Measurements from ENCODE around the gene FHOD1.

The FHOD1 gene

DNA sequence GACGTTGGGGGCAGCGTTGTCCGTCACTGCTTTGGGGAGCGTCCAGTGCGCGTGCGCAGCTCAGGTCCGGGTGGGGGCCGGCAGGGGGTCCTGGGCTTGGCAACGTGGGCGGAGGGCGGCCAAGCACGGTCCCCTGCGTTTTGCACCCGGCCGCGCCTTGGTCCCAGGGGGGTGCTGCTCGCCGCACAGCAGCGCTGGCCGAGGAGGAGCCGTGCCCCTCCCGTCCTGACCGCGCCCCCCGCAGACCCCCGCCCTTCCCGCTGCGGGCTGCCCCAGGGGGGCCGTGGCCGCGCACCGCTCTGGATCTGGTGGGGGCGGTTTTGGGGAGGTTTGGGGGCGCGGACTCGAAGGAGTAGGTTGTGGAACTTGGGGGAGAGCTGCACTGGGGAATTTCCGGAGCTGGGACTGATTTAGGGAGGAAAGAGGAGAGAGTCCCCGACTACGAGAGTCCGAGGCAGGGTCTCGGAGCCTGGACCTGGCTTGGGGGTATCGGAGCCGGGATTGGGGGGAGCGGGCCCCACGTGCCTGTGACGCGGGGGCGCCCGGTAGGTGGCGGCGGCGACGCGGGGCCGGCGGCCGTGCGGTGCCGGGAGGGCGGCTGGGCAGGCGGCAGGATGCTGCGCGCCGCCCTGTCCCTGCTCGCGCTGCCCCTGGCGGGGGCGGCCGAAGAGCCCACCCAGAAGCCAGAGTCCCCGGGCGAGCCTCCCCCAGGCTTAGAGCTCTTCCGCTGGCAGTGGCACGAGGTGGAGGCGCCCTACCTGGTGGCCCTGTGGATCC lies 1.3 kb upstream of the FHOD1 start, which contains the start of gene SLC9A5:
TSS of gene SLC9A5 (plus strand) at position 579 of the 777 bp plus-strand sequence. CDS start at position 615, 36 bp downstream.
- DNase-seq: peak; percentile 18 to 27

- DNase-seq: no peak
Measured at GRCh38 chr16:67248073-67248400, 756 bp upstream of the FHOD1 start.

- peak in 1 of 2 donors; percentile 57 for DNase-seq
Measured at GRCh38 chr16:67246756-67247191, 507 bp downstream of the FHOD1 start.

DNA sequence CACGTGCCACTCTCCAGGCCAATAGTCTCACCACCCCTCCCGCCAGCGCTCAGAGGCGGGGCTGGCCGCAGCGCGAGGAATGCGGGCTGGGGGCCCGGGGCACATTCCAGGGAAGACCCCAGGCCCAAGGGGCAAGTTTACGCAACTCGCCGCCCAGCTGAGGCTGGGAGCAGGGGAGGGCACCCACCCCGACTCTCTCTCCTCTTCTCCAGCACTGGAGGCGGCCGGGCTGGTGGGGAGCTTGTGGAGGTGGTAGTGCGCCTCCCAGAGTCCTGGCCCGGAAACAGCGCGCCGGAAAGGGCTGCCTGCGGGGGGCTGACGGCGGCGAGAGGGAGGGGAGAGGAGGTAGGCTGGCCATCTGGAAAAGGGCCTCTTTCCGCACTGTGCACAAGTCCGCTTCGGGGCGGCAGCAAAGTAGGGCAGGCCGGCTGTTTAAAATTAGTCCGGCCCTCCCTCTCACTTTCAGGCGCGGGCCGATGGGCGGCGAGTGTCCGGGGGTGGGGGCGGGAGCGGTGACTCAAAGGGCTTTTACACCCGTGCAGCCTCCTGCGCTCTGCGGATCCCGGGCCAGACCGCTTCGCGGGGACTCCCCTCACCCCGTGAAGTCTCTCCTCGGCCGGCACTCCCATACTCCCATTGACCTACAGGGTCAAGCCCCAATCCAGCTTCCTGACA lies 1.1 kb downstream of the FHOD1 start:
- DNase-seq: peak; percentile 48 to 52

- DNase-seq: no peak
Measured at GRCh38 chr16:67245674-67246080, 1.6 kb downstream of the FHOD1 start.

DNA sequence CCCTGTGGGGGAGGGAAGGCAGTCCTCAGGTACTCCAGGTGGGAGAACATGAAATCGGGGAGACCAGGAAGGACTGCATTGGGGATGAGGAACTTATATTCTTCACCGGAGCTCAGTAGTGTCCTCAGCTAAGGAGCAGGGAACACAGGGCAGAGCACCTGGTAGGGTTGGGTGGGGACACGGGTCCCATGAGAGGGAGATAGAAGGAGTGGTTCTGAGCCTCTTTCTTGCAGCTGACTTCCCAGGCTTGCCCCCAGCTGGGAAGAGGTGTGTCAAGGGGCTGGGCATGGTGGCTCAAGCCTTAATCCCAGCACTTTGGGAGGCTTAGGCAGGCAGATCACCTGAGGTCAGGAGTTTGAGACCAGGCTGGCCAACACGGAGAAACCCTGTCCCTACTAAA lies 2.1 kb downstream of the FHOD1 start:
- DNase-seq: no peak

- peak; percentile 84 to 86 for DNase-seq
Measured at GRCh38 chr16:67244387-67245185, 2.7 kb downstream of the FHOD1 start.

DNA sequence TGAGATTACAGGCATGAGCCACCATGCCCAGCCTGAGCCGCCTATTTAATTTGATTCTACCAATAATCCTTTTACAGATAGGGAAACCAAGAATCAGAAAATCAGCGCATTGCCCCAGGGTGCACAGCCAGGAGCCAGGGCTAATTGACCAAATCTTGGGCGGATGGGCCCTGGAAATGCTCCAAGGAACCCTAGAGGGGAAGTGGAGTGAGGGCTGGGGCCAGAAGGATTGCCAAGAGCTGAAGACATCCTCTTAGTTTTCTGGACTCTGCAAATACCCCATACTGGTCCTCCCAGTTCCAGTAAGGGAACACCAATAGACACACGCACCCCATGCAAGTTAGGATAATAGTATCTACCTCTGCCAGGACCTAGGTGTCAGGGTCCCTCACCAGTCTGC lies 3.8 kb downstream of the FHOD1 start:
- DNase-seq: no peak

DNA sequence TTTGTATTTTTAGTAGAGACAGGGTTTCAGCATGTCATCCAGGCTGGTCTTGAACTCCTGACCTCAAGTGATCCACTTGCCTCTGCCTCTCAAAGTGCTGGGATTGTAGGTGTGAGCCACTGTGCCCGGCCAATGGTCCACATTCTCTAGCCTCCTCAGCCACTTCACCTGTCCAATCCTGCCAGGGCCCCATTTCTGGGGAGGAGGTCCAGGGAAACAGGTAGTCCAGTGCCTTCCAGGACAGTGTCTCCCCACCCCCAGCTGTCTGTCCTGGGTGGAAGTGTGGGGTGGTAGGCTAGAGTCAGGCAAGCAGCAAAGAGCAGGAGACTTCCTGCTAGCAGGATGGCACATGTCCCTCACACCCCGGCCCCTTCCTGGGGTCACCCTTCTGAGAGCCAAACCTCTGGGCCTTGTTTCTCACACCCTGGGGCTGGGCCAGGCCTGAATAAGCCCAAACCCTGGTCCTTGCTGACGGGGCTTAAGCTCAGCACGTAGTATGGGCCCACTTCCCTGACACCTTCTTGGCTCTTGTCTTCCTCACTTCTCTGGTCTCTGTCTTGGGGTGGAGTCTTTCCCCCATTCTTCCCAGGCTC lies 5.0 kb downstream of the FHOD1 start:
- DNase-seq: no peak

GRCh38 chr16:67241008-67241900 lies 6.0 kb downstream of the FHOD1 start:
- no peak for DNase-seq

DNA sequence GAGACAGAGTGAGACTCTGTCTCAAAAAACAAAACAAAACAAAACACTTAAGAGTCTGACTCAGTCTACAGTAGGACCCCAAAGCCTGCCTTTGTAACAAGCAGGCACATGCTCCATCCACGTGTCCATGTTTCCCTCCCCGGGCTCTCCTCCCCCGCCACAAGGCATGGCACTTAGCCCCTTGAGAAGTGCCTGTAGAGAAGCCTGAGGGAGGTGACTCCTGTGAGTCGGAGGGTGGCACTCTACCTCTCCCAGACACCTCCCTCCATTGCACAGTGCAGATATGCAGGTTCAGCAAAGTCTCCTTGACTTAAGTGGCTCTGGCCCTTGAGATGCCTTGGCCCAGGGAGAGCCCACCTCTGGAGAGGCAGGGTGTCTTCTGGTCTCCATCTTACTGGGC lies 6.8 kb downstream of the FHOD1 start:
- no peak for DNase-seq

DNA sequence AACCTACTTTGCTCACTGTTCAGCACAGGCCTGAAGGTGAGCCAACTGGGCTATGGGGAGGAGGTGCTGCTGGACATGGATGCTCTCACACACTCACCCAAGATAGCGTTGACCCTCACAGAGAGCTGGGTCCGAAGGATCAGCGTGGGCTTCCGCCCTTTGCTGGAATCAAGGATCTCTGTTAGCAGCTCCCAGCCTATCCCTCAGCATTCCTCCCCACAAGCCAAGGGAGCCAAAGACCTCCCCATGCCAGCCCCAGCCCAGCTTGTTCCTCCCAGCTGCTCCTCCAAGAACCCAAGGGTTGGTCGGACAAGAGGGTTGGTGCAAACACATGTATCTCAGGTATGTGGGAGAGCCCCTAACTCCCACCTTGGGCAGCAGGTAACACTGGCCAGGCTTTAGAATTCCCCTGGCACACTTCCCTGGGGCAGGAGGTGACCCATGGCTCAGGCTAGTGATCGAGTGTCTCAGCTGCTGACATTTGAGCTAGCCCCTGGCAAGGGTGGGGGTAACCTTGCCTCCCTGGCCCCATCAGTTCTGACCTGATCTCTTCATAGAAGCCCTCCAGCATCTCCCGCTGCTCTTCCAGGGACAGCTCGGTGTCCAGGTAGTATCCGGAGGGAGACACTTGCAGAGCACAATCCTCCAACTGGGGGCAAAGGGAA lies 8.3 kb downstream of the FHOD1 start:
- DNase-seq: no peak

GRCh38 chr16:67238278-67238575 lies 9.1 kb downstream of the FHOD1 start:
- DNase-seq: no peak

- DNase-seq: no peak
Measured at GRCh38 chr16:67237396-67238277, 9.6 kb downstream of the FHOD1 start.

DNA sequence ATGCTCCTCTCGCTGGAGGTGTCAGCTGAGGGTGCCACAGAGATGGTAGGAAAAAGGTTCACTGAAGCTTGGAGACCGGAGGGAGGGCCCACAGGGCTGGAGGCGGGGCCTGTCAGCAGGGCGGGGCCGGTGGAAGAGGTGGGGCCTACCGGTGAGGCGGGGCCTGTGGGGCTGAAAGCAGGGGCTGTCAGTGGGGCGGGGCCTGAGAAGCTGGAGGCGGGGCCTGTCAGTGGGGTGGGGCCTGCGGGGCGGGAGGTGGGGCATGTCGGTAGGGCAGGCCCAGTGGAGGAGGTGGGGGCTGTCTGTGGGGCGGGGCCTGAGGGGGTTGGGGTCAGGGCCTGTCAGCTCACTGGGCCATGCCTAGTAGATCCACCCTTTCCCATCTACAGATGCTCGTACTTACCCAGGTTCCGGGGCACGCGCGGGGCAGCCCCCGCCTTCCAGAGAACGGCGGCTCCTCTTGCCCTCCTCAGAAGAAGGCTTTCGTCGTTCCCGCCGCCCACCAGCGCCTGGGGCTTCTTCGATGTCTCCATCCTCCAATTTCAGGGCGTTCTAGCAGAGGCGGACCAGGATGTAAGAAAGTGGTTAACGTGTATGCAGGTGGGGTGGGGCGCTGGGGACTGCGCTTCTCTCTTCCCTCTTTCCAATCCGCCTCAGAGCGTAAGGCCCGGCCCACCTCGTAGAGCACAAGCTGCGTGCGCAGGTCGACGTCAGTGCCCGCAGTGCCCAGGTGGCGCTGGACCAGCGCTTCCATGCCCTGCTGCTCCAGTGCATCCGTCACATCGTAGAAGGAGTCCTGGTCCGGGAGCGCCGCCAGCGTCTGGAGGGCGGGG lies 10.5 kb downstream of the FHOD1 start:
- DNase-seq: peak; percentile 72 to 86

- peak; percentile 36 to 72 for DNase-seq
Measured at GRCh38 chr16:67235816-67236562, 11.3 kb downstream of the FHOD1 start.

DNA sequence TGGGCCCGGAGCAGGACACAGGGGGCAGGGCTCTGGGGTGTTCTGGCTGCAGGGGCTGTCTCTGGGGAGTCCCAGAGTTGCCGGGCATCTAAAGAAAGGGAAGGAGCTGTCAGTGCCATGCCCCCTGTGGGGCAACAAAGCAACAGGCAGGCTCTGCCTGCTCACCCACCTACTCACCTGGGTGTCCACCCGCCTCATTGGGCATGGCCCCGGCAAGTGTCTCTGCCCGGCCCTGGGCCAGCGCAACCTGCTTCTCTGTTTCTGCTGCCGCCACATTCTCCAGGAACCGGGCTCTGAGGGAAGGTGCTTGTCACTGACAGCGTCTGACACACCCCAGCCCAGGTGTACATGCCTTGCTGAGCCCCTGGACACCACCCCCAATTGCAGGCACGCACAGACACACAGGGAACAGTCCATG lies 13.1 kb downstream of the FHOD1 start:
- no peak for DNase-seq

GRCh38 chr16:67233596-67233995 lies 13.7 kb downstream of the FHOD1 start:
- no peak for DNase-seq

All from CD4-positive, alpha-beta T cell treated with Interleukin-1 beta for 1 hour (primary cell).